ENCODE data around the gene PEDS1. TPM values are rescaled to one million over a fixed set of nuclear protein-coding genes. Genes with fewer than 3 reads are reported as not detected.
A peak's percentile ranks its signal among the peaks of the same experiment; 100 is the strongest.

Gene PEDS1
- total and polyA plus RNA-seq, 2 of the 13 experiments (the other 11 are each of a cell fraction or from before 2014, with no cell fraction given) = 30.5 to 93.9 TPM

GRCh38 chr20:50146732-50147662 is 6.5 kb downstream of the PEDS1 start (continued):
- TF ChIP-seq MTA1 (CRISPR knock-in tag; IDR thresholded peaks at IDR 0.05; ENCODE audit: borderline replicate concordance) (0 out of 2 replicates have a peak, but pooled peaks have one; percentile 4), GABPB1 (CRISPR knock-in tag; IDR thresholded peaks at IDR 0.05) (peak; percentile 53), GTF2F1 (IDR thresholded peaks at IDR 0.05; ENCODE audit: low read length) (no peak), KDM5B (CRISPR knock-in tag; IDR thresholded peaks at IDR 0.05; ENCODE audit: borderline replicate concordance) (0 out of 2 replicates have a peak, but pooled peaks have one; percentile 44), HIVEP1 (CRISPR knock-in tag; IDR thresholded peaks at IDR 0.05) (0 out of 2 replicates have a peak, but pooled peaks have one; percentile 51), SUZ12 (IDR thresholded peaks at IDR 0.05; ENCODE audit: low read depth, low read length) (no peak), NFIB (CRISPR knock-in tag; IDR thresholded peaks at IDR 0.05; ENCODE audit: borderline replicate concordance) (0 out of 2 replicates have a peak, but pooled peaks have one; percentile 53), GABPA (IDR thresholded peaks at IDR 0.05; ENCODE audit: low read depth, low read length) (no peak), GABPA (CRISPR knock-in tag; IDR thresholded peaks at IDR 0.05; ENCODE audit: low read depth) (peak; percentile 60), U2AF1 (optimal IDR thresholded peaks at IDR 0.05; ENCODE audit: low read depth, low read length) (peak; percentile 55), LBX2 (CRISPR knock-in tag; IDR thresholded peaks at IDR 0.05; ENCODE audit: borderline replicate concordance) (no peak), RARG (CRISPR knock-in tag; IDR thresholded peaks at IDR 0.05; ENCODE audit: low read depth) (no peak), ZSCAN29 (CRISPR knock-in tag; conservative IDR thresholded peaks at IDR 0.05) (no peak), POGZ (CRISPR knock-in tag; IDR thresholded peaks at IDR 0.05) (0 out of 2 replicates have a peak, but pooled peaks have one; percentile 9), ZBTB38 (CRISPR knock-in tag; IDR thresholded peaks at IDR 0.05) (peak; percentile 97), ZNF607 (CRISPR knock-in tag; IDR thresholded peaks at IDR 0.05; ENCODE audit: borderline replicate concordance) (0 out of 2 replicates have a peak, but pooled peaks have one; percentile 18)
- TF ChIP-seq, protein P1, sequence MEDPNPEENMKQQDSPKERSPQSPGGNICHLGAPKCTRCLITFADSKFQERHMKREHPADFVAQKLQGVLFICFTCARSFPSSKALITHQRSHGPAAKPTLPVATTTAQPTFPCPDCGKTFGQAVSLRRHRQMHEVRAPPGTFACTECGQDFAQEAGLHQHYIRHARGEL (CRISPR knock-in tag; IDR thresholded peaks at IDR 0.05) = 0 out of 2 replicates have a peak, but pooled peaks have one; percentile 35

All from HepG2 (cell line).